Ovary (tissue), 3 donors: ENCODE data around the gene UBTD1.

Experiments
- CTCF ChIP-seq, 3 donors: fragments of 450-650 bp in 2 of 3; fragments of 200-600 bp in 1 of 3; IDR thresholded peaks; one replicate each; pipeline versions ENCODE4 v1.5.1 to v1.8.0; 2016 to 2022; ENCODE audit warnings: antibody characterized with exemption in 3 of 3, mild to moderate bottlenecking in 1 of 3
- EP300 ChIP-seq: sonication (generic); formaldehyde crosslinking; IDR thresholded peaks from one replicate; pipeline ENCODE4 v1.6.1; 2017; ENCODE audit warnings: antibody characterized with exemption
- POLR2A ChIP-seq: fragments of 450-650 bp; IDR thresholded peaks from one replicate; pipeline ENCODE4 v1.6.1; 2017; ENCODE audit warnings: antibody characterized with exemption, mild to moderate bottlenecking, moderate library complexity
- donor health status: DM: no; HTN: no; CAD: no.

GRCh38 chr10:97529685-97530465 lies 31.2 kb downstream of the UBTD1 start:
- TF ChIP-seq CTCF (IDR thresholded peaks at IDR 0.05) (no peak), POLR2A (no peak), EP300 (no peak)
